HG02840 (cell line): ENCODE measurements around the gene PARVA.
"Not testable (repeated sequence)": the region's sequence is repeated elsewhere in the genome, so short reads cannot be mapped to it uniquely, and the experiment has no call there.

Source experiments
- ATAC-seq: cut with Tn5 transposase; IDR thresholded peaks from one replicate; pipeline ENCODE4 v1.9.1; 2021; ENCODE audit warnings: mild to moderate bottlenecking, moderate library complexity, moderate number of reproducible peaks; ENCODE audit not compliant: unreplicated experiment, low FRiP score

Gene PARVA

DNA sequence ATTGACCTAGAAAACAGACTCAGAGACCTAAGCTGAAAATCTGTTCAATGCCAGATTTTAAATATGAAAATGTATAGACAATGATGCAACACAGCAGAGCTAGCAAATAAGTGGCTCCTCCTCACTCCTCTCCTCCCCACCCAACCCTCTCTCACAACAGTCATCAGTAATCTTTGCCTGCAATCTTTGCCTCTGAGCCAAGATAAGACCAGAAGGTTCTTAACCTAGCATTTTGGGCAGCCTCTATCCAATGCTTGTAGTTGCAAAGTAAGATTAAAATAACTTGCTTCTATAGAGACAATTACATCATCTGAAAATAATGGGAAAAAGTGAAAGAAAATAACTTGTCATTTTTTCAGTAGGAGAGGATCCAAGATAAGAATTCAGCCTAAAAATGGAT, 117.3 kb downstream of the PARVA start:
- no peak for ATAC-seq

DNA sequence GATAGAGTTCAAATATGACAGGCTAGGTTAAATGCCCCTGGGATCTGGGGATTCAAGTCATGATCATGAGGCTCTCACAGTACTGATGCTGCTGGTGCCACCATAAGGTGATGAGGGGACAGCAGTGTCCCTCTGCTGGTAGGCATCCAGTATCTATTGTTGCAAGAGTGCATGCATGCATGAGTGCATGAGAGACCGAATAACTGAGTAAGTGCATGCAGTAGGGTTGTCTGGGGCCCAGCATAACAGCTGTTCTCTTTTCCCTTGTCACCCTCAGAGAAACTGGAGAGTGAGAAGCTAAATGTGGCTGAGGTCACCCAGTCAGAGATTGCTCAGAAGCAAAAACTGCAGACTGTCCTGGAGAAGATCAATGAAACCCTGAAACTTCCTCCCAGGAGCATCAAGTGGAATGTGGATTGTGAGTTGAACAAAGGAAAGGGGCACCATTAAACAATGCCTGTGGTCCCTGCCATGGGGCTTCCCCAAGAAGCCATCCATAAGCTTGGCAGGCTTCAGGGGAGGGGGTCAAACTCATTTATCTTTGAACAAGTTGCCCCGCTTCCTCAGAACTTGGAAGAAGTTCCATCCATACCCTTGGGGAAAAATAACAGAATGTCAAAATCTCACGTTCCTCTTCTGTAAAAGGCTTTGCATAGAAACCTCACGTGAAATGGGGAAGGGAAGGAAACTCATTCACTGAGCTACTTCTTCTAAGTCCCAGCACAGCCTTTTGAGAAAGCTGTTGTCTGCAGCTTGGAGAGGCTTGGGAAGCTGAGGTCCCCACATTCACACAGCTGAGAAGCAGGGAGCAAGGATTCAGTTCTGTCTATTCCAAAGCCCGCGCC, 119.0 kb downstream of the PARVA start:
- ATAC-seq: no peak

DNA sequence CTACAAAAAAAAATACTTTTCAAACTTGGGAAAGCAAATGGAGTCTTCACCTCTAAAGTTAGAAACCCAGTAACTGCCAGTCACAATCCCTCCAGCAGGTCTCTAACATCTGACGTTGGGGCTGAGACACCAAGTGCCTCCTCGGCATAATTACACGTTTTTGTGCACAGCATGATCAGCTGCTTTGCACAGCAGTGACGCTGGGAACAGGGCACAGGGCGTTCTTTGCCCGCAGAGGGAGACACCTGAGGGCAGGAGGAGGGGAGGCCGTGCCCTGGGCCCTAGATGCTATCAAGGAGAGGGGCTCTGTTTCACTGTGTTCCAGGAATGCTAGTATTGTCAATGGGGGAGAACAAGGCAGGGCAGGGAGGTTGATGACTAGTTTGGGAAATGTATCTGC, 120.1 kb downstream of the PARVA start:
- no peak for ATAC-seq

DNA sequence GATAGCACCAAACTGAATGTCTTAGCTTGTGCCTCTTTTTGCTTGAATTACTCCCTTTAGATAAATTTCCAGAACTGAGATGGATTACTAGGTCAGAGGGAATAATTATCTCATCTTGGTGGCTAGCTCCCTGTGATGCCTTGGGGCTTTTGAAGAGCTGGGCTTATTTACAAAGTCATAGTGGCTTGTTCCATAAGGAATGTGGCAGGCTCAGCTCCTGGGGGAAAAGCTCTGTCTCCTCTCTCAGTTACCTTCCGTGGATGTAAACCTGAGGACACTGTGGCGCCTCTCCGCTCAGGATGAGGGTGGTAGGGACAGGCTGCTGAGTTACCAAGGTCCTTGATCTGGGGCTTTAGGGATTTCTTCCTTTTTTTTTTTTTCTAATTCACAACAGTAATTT, 121.7 kb downstream of the PARVA start:
- no peak for ATAC-seq

DNA sequence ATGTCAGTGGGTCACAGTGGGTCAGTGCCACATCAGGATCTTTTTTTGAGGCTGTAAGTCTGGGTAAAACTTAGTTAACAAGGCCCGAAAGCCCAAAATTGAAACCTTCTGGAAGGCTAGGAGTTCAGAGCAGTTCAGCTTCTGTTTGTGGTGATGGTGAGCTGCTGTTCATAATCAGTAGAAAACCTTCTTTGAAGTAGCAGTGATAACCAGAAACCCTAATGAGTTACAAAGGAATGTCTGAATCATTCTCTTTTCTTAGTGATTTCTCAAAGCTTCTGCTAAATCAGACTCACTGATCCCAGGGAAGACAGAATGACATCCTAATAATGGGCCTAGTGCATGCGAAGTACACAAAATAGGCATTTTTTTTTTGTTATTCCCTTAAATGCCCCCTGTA, 124.7 kb downstream of the PARVA start:
- no peak for ATAC-seq

DNA sequence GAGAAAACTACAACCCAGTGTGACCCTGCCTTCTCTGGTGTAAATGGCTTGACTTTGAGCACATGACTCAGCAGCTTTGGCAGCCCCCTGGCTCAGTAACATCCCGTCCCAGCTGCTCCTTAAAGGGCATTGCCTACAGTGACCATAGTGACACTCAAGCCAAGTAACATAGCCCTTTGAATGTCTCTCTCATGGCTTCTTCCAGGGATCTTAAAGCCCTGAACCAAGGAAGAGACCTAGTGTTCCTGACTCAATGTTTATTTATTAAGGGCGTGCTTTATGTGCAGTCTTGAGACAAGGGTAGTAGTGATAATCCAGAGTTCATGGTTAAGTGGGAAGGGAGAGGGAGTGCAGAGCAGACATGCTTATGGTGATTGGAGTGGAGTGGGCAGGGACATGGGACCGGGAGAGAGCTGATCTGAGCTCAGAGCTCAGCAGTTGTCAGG, 125.7 kb downstream of the PARVA start:
- no peak for ATAC-seq

DNA sequence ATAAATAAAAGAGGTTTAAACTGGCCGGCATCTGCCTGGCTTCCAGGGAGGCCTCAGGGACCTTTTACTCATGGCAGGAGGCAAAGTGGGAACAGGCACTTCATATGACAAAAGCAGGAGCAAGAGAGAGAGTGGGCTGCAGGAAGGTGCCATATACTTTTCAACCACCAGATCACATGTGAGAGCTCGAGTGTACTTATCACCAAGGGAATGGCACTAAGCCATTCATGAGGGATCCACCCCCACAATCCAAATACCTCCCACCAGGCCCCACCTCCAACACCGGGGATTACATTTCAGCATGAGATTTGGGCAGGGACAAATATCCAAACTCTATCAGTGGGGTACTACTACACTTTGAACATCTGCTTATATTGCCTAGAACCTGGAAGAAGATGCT, 126.5 kb downstream of the PARVA start:
- ATAC-seq: no peak

DNA sequence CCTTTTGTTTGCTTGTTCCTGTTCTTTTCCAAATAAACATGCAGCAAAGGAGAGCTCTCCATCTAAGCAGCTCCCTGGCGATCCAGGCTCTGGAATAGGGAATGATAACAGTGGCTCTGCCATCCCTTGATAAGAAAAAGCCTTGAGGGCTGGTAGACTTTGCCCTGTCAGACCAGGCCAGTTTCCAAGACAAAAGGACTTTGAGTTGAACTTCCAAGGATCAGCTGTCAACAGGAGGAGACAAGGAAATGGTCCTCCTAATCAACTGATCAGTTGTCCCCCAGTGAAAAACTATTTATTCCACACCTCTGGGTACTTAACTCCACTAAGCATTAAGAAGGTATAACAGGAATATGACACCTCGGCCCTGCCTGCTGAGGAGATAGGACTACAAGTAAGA, 127.8 kb downstream of the PARVA start:
- ATAC-seq: no peak

DNA sequence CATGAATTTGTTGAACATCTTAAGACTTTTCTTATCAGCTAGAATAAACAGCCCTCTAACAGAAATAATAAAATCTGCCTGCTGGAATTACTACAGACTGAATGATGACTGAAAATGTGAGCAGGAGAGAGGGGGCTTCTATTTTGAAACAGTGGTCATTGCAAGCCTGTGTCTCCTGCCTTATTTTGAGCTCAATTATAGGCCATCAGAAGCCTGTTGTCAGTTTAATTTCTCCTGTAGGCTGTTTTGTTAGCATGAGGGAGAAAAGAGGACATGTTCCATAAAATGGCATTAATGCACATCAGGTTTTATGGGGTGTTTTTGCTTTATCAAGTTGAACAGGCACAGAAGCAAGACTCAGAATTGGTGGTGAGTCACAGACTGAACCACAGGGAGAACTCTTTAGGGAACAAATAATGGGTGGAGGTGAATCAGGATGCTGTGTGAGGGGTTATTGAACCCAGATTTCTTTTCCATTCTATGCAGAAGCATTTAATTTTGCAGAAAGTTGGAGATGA, 129.1 kb downstream of the PARVA start:
- no peak for ATAC-seq

DNA sequence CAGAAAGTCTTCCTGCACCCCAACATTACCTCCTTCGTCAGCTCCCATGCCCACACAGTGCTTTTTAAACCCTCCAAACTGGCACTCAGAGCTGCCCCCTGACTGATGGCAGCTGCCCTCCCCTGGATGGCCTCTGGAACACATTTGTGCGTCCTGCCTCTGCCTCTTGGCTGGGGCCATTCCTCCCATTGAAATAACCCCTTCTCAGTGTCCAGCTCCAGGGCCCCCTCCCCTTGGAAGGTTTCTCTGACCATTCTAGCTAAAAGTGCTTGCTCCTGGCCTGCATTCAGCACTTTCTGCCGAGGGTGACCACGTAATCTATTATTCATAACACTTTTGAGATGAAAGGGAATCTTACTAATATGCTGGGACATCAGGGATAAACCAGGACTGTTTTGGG, 130.0 kb downstream of the PARVA start:
- no peak for ATAC-seq

DNA sequence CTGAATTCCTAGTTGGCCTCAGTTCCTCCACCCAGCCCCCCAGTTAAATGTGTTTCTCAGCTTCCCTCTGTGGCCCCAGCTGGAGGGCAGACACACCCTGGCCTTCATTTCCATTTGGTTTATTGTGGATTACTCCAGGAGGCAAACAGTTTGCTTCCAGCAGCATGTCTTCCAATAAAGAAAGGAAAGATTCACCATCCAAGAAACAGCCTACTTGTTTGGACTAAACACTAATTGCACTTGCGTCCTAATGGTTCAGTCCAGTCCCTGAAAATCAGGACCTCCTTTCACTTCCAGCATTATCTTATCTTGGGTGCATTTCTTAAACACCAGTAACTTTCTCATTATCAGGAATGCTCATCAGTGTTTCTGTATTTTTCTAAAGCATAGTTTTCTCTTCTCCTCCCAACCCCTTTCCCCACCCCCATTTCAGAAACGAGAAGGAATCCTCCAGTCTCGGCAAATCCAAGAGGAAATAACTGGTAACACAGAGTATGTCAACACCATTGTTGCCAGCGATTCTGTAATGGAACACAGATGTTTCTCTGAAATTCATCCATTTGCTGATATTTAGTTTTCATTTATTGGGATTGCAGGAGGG, 130.9 kb downstream of the PARVA start:
- ATAC-seq: no peak

DNA sequence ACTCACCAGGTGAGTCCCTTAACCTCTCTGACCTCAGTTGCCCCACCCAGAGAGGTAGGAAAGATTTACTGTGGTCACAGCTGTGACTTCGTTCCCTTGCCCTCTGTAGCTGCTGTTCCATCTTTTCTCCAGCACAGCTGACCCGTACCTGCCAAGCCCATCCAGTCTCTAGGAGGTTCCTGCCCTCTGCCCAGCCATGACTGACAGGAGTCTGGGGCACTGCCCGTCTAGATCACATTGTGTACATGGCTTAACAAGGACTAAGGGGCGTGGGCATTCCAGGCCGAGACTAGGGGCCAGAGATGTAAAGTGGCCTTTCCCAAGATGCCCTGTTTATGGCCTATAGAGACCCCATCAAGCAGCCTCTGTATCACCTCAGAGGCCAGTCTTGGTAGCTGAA, 132.0 kb downstream of the PARVA start:
- ATAC-seq: no peak

DNA sequence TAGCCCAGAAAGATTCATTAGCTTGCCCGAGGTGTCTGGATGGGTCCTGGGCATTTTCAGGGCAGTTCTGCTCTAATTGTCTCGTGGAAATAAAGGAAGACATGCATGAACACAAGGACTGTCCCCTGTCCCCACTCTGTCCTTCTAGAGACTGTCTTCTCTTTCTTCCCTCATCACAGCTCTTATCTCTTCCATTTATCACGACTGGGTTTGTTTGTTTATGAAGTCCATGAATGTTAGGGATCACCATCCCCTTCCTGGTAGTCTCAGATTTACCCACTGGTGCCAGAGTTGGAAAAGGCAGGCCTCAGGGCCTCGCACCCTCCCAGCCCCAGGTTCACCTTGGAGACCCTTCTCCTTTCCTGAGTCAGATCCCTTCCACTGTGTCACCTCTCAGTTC, 134.8 kb downstream of the PARVA start:
- no peak for ATAC-seq

DNA sequence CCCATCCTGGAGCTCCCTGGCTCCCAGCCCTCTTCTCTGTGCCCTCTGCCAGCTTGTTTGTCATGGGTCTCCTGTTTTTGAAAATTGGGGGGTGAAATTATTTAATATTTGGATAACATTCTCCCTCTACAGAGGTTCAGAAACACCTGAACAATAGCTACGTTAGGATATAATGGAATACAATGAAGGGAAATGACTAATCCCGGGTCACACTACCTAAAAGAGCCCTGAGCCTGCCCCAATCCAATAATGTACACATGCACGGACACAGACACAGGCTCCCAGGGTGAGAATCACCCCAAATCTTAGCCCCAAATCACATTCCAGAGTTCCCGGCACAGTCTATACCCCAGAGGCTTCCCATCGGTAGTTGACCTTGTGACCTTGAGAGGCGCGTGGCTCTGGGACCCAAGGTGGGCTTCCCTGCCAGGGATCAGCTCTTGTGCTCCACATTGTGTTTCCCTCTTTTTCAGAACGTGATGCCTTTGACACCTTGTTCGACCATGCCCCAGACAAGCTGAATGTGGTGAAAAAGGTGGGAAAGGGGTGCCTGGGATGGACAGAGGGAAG, 135.5 kb downstream of the PARVA start:
- ATAC-seq: no peak

DNA sequence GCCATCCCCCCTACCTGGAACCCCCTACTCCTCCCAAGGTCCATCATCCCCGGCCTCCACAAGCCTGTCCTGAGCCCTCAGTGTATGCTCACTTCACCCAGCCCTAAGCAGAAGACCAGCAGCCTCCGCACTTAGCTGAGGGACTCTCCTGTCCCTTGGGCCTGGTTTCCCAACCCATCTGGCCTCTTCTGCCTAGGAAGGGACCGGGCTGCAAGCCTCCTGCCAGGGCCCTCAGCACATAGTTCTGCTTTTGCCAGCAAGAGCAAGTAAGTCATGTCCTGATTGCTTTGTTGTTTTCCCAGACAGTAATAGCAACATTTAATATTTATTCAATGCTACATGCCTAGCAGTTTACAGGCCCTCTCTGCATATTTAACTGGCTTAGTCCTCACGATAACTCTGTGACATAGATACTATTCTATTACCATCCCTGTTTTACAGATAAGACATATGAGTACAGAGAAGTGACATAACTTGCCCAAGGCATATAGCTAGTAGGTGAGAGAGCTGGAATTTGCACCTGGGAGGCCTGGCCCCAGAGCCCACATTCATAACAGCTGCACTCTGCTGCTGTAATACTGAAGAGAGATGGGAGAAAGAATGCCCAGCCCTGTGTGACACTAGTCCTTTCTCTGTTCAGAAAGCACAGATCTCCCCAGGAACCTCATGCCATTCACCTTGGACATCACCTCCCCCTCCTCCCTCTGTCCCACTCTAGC, 139.2 kb downstream of the PARVA start:
- ATAC-seq: no peak

DNA sequence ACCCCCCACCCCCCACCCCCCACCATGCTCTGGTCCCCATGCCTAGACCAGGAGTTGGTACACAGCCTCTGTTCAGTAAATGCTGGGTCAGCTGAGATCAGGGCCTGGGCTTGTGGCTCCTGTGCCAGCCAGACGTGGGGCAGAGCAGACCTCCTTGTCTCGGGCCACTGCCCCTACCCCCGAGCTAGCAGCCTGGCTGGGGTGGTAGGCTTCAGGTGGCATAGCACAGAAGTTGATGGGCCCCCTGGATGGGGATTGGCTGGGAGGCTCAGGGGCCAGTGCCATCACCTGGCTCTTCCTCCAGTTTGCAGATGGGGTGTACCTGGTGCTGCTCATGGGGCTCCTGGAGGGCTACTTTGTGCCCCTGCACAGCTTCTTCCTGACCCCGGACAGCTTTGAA, 139.9 kb downstream of the PARVA start:
- ATAC-seq: no peak

DNA sequence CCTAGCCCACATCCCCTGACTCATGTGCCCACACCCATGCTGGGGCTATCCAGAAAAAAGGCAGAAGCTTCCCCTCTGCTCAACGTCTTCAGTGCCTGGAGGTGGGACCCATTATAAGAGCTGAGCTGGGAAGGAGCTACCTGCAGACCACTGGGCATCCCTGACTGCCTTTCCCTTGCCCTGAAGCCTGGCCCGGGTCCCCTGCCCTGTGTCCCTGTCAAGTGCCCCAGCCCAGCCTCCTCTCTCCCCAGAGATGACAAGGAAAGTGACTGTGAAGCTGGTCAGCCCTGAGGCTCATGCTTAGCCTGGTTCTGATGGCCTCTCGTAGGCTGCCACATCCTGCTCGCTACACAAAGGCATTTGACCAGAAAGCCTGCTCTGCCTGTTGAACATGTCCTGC, 140.4 kb downstream of the PARVA start:
- no peak for ATAC-seq

DNA sequence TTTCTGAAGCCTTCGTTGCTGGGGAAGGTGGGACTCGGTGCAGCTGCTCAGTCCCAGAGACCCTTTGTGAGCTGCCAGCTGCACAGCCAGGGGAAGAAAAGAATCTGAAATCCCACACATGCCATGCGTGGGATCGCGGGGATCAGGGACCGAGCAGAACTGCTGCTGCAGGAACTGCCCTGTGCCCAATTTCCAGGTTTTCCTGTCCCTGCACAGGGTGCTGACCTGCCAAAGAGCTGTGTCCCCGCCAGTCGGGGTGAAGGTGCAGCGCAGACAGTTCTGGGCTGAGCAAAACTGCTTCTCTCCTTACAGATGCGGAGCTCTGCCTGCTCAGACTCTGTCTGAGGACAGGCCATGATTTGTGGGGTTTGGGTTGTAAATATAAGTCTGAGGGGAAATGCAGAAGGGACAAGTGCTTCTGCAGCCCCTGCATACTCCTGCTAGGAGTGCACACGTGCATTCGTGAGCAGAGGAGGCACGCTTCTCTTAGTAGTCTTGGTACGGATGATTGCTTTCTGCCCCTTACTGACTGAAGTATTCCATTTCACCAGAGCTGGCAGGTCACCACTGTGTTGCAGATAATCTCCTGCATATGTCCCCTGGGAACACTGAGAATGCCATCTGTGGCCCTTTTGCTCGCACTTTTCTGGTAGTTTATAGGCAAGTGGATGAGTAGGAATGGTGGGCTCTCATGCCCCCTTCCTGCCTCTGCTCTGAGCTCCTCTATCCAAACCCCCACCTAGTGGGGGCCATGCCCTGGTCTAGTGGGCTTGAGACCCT, 141.4 kb downstream of the PARVA start:
- ATAC-seq: no peak

DNA sequence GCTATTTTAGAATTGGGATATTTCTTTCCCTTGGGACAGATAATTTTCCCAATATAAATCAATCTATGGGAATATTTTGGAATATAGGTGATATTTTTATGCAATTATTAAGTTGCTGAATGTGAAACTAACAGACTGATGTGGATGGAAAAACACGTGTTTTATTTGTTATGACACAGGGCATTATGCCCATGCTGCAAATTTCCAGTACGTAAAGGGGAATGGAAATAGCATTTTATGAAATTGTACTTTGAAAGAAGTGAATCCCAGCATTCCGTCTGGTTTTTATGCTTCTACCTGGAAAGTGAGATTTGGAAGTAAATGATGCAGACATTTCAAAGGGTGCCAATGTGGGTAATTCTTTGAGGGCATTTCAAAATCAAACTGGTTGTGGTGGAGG, 142.7 kb downstream of the PARVA start:
- no peak for ATAC-seq

DNA sequence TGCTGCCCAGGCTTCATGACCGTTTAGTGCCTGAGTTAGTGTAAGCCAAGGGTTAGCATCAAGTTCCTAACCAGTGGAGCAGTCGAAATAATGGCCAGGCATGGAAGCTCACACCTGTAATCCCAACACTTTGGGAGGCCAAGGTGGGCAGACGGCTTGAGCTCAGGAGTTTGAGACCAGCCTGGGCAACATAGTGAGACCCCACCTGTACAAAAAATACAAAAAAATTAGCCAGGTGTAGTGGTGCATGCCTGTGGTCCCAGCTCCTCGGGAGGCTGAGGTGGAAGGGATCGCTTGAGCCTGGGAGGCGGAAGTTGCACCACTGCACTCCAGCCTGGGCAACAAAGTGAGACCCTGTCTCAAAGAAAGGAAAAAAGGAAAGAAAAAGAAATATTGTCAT, 143.2 kb downstream of the PARVA start:
- not testable (repeated sequence) for ATAC-seq
